OCI-LY7 (cell line): Measurements from ENCODE around the gene LDLRAD4.

Source experiments
- EZH2phosphoT487 ChIP-seq: fragments of 200-600 bp; sonication (generic); IDR thresholded peaks from 2 replicates; pipeline ENCODE4 v1.6.1; 2018; ENCODE audit warnings: low read depth, borderline replicate concordance, mild to moderate bottlenecking, mixed run types, antibody characterized with exemption, low read length, moderate library complexity, mixed read lengths
- TF ChIP-seq, protein P1 (sequence below): fragments of 200-600 bp; sonication (generic); conservative IDR thresholded peaks from 2 replicates; pipeline ENCODE4 v1.5.1; 2014; ENCODE audit warnings: mild to moderate bottlenecking, antibody characterized with exemption, low read length, moderate library complexity, mixed read lengths

DNA sequence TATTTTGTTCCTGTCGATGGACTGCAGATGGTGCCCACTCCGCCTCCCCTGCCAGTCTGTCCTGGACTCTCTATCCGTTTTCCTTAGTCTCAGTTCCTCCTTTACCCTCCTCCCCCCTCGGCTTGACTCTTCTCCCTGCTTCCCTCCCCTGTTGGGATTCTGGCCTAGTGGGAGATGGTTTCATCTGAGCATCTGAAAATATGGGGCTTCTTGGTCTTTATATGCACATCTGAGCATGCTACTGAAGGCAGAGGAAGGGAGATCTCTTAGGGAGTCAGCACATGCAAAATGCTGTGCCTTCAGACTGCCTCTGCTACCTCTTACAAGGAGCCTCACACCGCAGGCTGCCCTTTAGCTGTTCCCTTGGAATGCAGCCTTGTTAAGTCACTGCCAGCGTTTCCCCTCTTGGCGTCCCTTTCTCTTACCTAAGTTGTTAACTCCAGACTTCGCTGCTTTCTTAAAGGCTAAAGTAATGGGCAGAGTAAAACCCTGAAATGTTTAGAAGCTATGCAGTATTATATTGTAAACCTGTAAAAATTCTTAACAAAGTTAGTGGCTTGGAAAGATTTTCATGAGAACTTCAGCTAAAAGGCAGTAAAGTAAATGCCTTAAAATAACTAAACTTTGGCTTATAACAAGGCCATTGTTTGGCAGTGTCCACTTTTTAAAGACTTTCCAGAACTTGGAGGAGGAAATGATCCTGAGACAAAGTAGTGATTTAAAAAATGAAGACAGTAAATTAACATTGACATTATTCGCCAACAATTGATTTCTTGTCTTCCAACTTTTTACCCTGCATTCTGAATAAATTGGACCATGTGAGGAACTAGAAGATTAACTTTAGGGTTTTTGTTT lies 49.8 kb downstream of the LDLRAD4 start:
- TF ChIP-seq, protein P1, sequence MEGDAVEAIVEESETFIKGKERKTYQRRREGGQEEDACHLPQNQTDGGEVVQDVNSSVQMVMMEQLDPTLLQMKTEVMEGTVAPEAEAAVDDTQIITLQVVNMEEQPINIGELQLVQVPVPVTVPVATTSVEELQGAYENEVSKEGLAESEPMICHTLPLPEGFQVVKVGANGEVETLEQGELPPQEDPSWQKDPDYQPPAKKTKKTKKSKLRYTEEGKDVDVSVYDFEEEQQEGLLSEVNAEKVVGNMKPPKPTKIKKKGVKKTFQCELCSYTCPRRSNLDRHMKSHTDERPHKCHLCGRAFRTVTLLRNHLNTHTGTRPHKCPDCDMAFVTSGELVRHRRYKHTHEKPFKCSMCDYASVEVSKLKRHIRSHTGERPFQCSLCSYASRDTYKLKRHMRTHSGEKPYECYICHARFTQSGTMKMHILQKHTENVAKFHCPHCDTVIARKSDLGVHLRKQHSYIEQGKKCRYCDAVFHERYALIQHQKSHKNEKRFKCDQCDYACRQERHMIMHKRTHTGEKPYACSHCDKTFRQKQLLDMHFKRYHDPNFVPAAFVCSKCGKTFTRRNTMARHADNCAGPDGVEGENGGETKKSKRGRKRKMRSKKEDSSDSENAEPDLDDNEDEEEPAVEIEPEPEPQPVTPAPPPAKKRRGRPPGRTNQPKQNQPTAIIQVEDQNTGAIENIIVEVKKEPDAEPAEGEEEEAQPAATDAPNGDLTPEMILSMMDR = no peak
- TF ChIP-seq EZH2phosphoT487 = no peak
